AG10803 (cell line): ENCODE measurements around the gene FBN1.

ENCODE experiments used
- DNase-seq: peaks from one replicate; pipeline ENCODE4 v3.0.0; 2010; ENCODE audit warnings: low read depth
- H3K4me3 ChIP-seq: 2 replicates; pipeline ENCODE4 v1.5.1; 2011; ENCODE audit warnings: mild to moderate bottlenecking, low read length, control low read depth
- CTCF ChIP-seq: conservative IDR thresholded peaks from 2 replicates; pipeline ENCODE4 v1.5.1; 2011; ENCODE audit warnings: mild to moderate bottlenecking, low read length, control low read depth, inconsistent platforms

FBN1 gene

GRCh38 chr15:48584812-48585563, 60.5 kb downstream of the FBN1 start:
- no peak for DNase-seq
- TF ChIP-seq CTCF, result no peak
- H3K4me3 ChIP-seq, result no peak overlapping the region

- H3K4me3 ChIP-seq, result no peak overlapping the region
- no peak for DNase-seq
- TF ChIP-seq CTCF, result no peak
Measured at GRCh38 chr15:48584090-48584811, 61.3 kb downstream of the FBN1 start.

GRCh38 chr15:48582452-48583247, 62.9 kb downstream of the FBN1 start:
- no peak for TF ChIP-seq CTCF
- DNase-seq, result peak; percentile 99

GRCh38 chr15:48581219-48581618, 64.3 kb downstream of the FBN1 start:
- no peak overlapping the region for H3K4me3 ChIP-seq
- DNase-seq, result peak; percentile 63
- no peak for TF ChIP-seq CTCF

More at GRCh38 chr15:48582452-48583247, 62.9 kb downstream of the FBN1 start:
- H3K4me3 ChIP-seq, result no peak overlapping the region

GRCh38 chr15:48580736-48581135, 64.8 kb downstream of the FBN1 start:
- H3K4me3 ChIP-seq, result no peak overlapping the region

GRCh38 chr15:48579945-48580671, 65.4 kb downstream of the FBN1 start:
- peak overlapping the region; percentile 16 for H3K4me3 ChIP-seq
- TF ChIP-seq CTCF, result no peak
- DNase-seq, result peak; percentile 48

More at GRCh38 chr15:48580736-48581135, 64.8 kb downstream of the FBN1 start:
- no peak for DNase-seq
- no peak for TF ChIP-seq CTCF
